ENCODE results near the gene SLC41A3.

The SLC41A3 gene

DNA sequence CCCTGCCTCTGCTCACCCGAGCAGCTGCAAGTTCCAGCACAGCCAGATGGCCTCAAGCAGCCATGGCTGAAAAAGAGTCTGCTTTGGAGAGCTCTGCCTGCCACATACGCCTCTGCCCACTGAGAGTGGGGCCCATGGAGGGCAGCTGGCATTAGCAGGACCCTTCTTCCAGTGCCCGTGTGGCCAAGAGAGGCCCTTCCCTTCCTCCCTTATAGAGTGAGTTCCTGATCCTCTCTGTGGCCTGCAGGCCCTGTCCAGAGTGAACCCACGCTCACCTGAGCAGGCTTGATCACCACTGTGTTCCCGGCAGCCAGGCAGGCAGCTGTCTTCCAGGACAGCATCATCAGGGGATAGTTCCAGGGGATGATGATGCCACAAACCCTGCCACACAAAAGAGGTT lies 41.4 kb upstream of the SLC41A3 start:
- no peak overlapping the region for H3K27ac ChIP-seq
- TF ChIP-seq, protein P1, sequence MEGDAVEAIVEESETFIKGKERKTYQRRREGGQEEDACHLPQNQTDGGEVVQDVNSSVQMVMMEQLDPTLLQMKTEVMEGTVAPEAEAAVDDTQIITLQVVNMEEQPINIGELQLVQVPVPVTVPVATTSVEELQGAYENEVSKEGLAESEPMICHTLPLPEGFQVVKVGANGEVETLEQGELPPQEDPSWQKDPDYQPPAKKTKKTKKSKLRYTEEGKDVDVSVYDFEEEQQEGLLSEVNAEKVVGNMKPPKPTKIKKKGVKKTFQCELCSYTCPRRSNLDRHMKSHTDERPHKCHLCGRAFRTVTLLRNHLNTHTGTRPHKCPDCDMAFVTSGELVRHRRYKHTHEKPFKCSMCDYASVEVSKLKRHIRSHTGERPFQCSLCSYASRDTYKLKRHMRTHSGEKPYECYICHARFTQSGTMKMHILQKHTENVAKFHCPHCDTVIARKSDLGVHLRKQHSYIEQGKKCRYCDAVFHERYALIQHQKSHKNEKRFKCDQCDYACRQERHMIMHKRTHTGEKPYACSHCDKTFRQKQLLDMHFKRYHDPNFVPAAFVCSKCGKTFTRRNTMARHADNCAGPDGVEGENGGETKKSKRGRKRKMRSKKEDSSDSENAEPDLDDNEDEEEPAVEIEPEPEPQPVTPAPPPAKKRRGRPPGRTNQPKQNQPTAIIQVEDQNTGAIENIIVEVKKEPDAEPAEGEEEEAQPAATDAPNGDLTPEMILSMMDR (conservative IDR thresholded peaks at IDR 0.05) = no peak

DNA sequence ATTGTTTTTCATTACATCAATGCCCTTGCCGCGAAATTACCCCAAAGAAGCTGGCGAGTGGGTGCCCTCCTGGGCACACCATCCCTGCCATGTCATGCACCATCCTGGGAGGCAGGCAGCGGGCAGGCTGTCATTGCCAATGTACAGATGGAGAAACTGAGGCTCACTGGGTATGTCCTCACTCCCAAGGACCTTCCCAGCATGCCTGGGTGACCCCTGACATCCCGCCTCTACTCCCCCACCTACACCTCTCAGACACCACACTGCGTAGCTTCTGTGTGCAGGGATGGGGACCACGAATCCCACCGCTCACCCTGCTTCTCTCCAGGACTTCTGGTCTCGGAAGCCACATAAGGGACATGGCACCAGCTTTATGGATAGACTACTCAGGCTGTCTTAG lies 41.0 kb upstream of the SLC41A3 start:
- H3K27ac ChIP-seq = no peak overlapping the region
- TF ChIP-seq, protein P1 (conservative IDR thresholded peaks at IDR 0.05) = no peak

DNA sequence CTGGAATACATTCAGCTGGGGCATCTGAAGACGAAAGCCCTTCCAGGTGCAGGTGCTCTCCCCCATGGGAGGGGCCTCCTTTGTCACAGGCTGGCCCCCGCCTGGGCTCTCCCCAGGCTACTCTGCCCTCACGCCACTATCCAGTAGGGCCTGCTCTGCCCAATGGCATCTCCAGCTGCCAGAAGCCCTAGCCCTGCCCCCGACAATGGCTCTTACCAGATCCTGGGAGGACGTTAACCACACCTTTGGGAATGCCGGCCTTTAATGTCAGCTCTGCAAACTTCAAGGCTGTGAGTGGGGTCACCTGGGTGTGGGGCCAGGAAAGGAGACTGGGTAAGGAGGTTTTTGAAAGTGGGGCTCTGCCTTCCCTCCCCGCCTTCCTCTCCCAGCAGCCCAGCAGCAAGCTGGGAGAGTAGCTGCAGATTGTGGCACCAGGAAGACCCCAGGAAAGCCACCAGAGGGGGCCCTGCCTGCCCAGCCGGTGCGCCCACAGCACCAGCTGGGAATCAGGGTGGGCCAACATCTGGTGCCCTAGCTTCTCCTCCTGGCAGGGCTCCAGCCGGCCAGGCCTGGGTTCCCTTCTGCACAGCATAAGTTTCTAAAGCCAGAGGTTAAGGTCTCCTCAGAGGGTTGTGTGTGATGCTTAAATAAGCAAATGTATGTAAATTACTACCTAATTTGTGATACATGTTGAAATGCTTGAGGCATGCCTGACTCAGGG lies 40.4 kb upstream of the SLC41A3 start:
- no peak overlapping the region for H3K27ac ChIP-seq
- TF ChIP-seq, protein P1 (conservative IDR thresholded peaks at IDR 0.05) = no peak

DNA sequence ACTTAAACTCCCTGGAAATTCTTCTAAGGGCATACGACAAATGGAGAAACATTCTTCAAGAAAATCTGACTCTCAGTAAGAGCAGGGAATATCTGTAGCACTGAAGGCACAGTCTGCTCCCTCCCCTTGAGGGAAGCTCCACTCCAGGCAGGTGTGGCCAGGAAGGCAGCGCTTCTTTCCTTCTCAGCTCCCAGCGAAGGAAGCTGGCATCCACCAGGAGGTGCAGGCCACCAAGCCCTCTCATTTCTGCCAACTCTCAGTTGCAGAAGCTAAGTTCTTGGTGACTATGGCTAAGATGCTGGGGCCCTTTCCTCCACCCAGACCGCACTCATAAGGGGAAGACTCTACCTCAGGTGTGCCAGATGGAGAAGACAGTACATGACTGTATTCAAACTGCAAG lies 37.7 kb upstream of the SLC41A3 start:
- H3K27ac ChIP-seq = no peak overlapping the region
- TF ChIP-seq, protein P1 (conservative IDR thresholded peaks at IDR 0.05) = no peak

DNA sequence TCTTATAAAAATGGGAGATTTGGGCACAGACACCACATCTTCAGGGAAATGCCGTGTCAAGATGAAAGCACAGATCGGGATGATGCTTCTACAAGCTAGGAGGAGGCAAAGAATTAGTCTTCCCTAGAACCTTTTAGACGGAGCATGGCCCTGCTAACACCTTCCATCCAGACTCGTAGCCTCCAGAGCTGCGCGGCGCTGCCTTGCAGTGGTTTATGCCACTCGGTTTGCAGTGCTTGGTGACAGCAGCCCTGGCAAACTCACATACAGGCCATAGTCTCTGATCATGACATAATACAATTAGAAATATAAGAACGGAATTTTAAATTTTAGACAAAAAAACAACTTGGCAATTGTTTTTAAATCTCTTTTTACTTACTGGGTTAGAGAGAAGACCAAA lies 37.1 kb upstream of the SLC41A3 start:
- no peak overlapping the region for H3K27ac ChIP-seq
- TF ChIP-seq, protein P1 (conservative IDR thresholded peaks at IDR 0.05) = no peak

DNA sequence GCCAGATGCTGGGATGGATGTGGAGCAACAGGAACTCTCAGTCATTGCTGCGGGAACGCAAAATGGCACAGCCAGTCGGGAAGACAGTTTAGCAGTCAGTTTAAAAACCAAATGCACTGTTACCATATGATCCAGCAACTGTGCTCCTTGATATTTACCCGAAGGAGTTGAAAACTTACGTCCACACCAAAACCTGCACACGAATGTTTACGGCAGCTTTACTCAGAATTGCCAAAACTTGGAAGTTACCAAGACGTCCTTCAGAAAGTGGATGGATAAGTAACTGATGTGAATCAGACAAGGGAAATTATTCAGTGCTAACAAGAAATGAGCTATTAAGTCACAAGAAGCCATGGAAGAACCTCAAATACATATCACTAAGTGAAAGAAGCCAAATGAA lies 36.1 kb upstream of the SLC41A3 start:
- H3K27ac ChIP-seq = no peak overlapping the region
- TF ChIP-seq, protein P1 (conservative IDR thresholded peaks at IDR 0.05) = no peak

DNA sequence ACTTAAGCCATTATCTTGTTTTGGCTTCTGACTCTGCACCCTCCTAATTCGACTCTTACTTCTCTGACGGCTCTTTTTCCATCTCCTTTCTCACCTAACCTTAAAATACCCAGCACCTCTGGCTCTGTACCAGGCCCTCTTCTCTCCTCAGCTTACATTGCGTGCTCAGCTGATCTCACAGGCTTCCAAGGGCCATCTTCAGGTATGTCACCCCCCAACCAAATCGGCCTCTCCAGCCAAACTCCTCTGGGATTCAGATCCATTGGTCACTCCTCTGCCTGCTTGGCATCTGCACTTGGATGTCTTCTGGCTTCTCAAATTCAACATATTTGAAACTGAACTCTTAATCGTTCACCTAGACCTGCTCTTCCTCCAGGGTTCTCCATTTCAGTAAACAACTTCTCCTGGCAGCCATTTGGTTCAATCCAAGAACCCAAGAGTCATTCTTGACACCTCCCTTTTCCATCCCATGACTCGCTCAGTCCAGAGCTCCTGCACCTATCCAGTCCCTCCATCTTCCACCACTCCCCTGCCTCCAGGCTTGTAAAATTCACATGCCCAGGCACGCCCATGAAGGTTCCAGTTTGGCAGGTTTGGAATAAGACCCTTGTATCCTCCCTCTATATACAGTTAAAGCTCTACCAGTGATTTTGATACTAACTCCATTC lies 35.2 kb upstream of the SLC41A3 start:
- H3K27ac ChIP-seq = no peak overlapping the region
- TF ChIP-seq, protein P1 (conservative IDR thresholded peaks at IDR 0.05) = no peak
